Measurements from ENCODE around the gene BABAM2.

DNA sequence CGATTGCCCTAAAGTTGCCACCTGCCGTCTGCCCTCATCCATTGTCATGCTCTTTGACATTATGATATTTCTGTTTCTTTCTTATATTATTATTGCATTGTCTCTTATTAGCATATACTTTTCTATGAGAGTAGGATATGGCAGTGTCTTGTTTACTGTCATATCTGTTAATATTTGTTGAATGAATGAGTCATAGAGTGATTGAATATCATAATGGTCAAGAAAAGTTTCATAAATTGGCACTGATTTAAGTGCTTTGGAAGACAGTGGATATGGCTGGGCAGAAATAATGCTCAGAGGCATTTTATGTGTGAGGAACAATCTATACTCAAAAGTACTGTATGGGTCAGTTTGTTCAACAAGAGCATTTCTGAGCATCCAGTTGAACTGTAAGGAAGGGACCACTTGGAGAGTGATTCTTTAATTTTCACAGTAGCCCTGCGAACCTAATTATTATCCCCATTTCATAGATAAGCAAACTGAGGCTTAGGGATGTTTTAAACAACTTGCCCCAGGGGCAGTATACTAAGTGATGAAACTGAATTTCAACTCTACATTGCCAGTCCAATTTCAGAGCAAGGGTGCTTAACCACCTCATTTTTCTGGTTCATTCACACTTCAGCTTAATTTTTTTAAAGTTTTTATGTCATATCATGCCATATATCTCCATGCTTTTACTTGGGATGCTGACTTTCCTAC, 326.7 kb downstream of the BABAM2 start:
- TF ChIP-seq CTCF (IDR thresholded peaks at IDR 0.05; ENCODE audit: poor library complexity): no peak
- TF ChIP-seq EZH2 (IDR thresholded peaks at IDR 0.05; ENCODE audit: borderline replicate concordance): no peak
- TF ChIP-seq EZH2phosphoT487 (IDR thresholded peaks at IDR 0.05; ENCODE audit: low read depth, severe bottlenecking, unreplicated experiment): no peak

All from hepatocyte (in vitro differentiated cells).